ENCODE measurements around the gene CHST11. TPM values are rescaled to one million over a fixed set of nuclear protein-coding genes. Genes with fewer than 3 reads are reported as not detected.
A peak's percentile ranks its signal among the peaks of the same experiment; 100 is the strongest.

The CHST11 gene
- total RNA-seq, 2 experiments from 2014 or later = 39.3 to 45.3 TPM

DNA sequence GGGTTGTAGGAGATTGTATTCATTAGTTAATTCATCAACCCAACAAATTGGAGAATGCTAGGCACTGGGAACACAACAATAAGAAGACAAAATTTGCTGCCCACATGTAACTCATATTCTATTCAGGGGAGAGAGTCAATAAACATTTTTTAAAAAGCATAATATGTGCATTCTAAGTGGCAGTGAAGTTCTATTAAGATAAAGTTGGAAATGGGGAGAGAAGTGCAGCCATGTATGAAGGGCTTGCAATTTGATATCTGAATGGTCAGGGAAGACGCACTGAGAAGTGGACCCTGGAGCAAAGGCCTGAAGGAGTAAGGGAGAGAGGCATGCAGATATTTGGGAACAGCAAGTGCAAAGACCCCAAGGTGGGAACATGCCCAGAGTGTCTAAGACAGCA lies 40.2 kb upstream of the CHST11 start:
- H3K4me1 Mint-ChIP-seq (ENCODE audit: low read depth) = peaks cover 20% of the 10 kb centered on the region
- H3K36me3 Mint-ChIP-seq (ENCODE audit: low read depth) = peaks cover under 1% of the 10 kb centered on the region
- no peaks in the 10 kb centered on the region for H3K27me3 Mint-ChIP-seq (ENCODE audit: low read depth)
- no peaks in the 10 kb centered on the region for H3K9me3 Mint-ChIP-seq
- CTCF ChIA-PET = interaction anchor here (0.6 kb wide), 1 partner anchor 401 kb away, joined by 3 read pairs; no protein-coding TSS in a partner anchor
- DNase-seq = no peak
- no peak overlapping the region for H3K4me3 Mint-ChIP-seq
- no peak overlapping the region for H3K27ac Mint-ChIP-seq
- intact Hi-C loops (cut with micrococcal nuclease) = no loop called here

DNA sequence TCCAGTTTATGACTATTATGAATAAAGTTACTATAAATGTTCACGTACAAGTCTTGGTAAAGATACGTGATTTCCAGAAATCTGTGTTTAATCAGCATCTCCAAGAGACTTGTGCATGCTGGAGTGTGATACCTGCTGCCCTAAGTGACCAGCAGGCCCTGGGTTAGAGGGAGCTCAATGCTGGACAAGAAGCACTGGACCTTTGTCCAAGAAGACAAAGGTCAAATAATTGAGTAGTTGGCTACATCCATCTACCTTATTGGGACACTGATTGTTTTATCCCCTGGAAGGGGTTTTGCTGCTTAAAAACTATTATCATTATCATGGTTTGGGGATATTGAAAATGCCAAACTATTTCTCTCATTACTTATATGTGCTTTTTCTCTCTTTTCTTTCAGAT lies 37.0 kb upstream of the CHST11 start:
- no peaks in the 10 kb centered on the region for H3K36me3 Mint-ChIP-seq (ENCODE audit: low read depth)

DNA sequence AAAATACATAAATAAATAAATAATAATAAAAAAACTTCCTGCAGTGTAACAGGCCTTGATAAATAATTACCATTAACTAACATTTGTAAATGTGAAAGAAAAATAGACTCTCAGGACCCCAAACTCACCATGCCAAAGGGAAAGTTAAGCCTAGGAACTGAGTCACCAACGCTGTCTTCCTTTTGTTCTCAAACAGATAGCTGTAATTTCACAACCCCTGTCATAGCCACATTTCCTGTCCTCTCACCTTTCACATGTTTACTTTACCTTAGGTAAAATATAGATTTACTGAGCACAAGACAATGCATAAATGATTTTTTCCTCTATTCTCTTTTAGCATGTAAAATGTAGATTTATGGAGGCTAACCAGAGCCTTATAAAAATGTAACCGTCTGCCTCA lies 35.9 kb upstream of the CHST11 start:
- no peaks in the 10 kb centered on the region for H3K36me3 Mint-ChIP-seq (ENCODE audit: low read depth)
- DNase-seq = peak; percentile 42
- H3K4me1 Mint-ChIP-seq (ENCODE audit: low read depth) = peaks cover 7% of the 10 kb centered on the region
- intact Hi-C loops (cut with micrococcal nuclease) = loop anchor here (2.0 to 5.0 kb wide), 3 partner anchors 42 to 78 kb away; no protein-coding TSS in a partner anchor
- H3K27me3 Mint-ChIP-seq (ENCODE audit: low read depth) = no peaks in the 10 kb centered on the region
- CTCF ChIA-PET = interaction anchor here (1.0 kb wide), 1 partner anchor 39 kb away, joined by 3 read pairs; no protein-coding TSS in a partner anchor
- H3K9me3 Mint-ChIP-seq = peaks cover 9% of the 10 kb centered on the region
- H3K4me3 Mint-ChIP-seq = no peak overlapping the region
- no peak overlapping the region for H3K27ac Mint-ChIP-seq

More for the DNA sequence above, 37.0 kb upstream of the CHST11 start:
- no peak for DNase-seq
- H3K27me3 Mint-ChIP-seq (ENCODE audit: low read depth) = no peaks in the 10 kb centered on the region
- intact Hi-C loops (cut with micrococcal nuclease) = loop anchor here (2.0 to 5.0 kb wide), 3 partner anchors 43 to 79 kb away; no protein-coding TSS in a partner anchor
- peaks cover 7% of the 10 kb centered on the region for H3K4me1 Mint-ChIP-seq (ENCODE audit: low read depth)
- CTCF ChIA-PET = no interaction called here
- H3K4me3 Mint-ChIP-seq = no peak overlapping the region
- H3K9me3 Mint-ChIP-seq = peaks cover 9% of the 10 kb centered on the region
- H3K27ac Mint-ChIP-seq = no peak overlapping the region

DNA sequence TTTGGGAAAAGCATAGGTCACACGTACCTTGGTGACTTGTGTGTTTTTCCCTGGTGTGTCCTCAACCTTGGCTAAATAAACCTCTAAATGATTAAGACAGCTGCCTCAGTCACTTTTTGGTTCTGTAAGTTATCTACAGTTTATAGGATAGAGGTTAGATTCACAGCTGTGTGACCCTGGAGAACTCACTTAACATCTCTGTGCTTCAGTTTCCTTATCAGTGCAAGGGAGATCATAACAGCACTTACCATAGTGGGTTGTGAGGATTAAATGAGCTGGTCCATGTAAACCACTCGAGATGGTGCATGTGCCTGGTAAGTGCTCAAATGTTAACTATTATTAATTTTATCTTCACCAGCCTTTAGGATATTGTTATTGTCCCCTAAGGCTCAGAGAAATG lies 35.4 kb upstream of the CHST11 start:
- Mint-ChIP-seq H3K9me3 (peaks cover 9% of the 10 kb centered on the region), H3K27ac (no peak overlapping the region), H3K27me3 (ENCODE audit: low read depth) (no peaks in the 10 kb centered on the region), H3K36me3 (ENCODE audit: low read depth) (no peaks in the 10 kb centered on the region), H3K4me1 (ENCODE audit: low read depth) (peaks cover 7% of the 10 kb centered on the region), H3K4me3 (no peak overlapping the region)
- CTCF ChIA-PET = interaction anchor here (0.7 to 1.0 kb wide), 2 partner anchors 23 to 40 kb away, joined by 3 read pairs; no protein-coding TSS in a partner anchor
- DNase-seq = no peak
- intact Hi-C loops (cut with micrococcal nuclease) = loop anchor here (2.0 to 5.0 kb wide), 3 partner anchors 41 to 77 kb away; no protein-coding TSS in a partner anchor

- H3K4me1 Mint-ChIP-seq (ENCODE audit: low read depth) = peaks cover 9% of the 10 kb centered on the region
- H3K36me3 Mint-ChIP-seq (ENCODE audit: low read depth) = no peaks in the 10 kb centered on the region
- no peak overlapping the region for H3K4me3 Mint-ChIP-seq
- CTCF ChIA-PET = interaction anchor here (0.6 kb wide), 2 partner anchors 368 to 599 kb away, joined by 3 to 4 read pairs; no protein-coding TSS in a partner anchor
- H3K9me3 Mint-ChIP-seq = peaks cover 9% of the 10 kb centered on the region
- H3K27ac Mint-ChIP-seq = no peak overlapping the region
- intact Hi-C loops (cut with micrococcal nuclease) = loop anchor here (5.0 kb wide), 1 partner anchor 65 kb away; no protein-coding TSS in a partner anchor
- DNase-seq = no peak
- H3K27me3 Mint-ChIP-seq (ENCODE audit: low read depth) = no peaks in the 10 kb centered on the region
Measured at GRCh38 chr12:104422441-104422840, 34.3 kb upstream of the CHST11 start.

DNA sequence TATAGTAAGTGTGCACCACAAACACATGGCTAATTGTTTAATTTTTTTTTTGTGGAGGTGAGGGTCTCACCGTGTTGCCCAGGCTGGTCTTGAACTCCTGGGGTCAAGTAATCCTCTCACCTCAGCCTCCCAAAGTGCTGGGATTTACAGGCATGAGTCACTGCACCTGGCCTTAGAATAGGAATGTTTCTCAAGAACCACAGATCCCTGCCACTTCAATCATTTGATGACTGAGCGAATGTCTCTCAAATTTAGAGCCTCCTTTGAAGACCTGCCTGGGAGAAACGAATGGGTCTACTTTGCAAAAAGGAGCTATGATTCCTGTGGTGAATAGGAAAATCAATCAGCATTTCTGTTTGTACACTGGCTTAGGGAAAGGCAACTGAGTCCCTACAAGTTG lies 33.5 kb upstream of the CHST11 start:
- Mint-ChIP-seq H3K27me3 (ENCODE audit: low read depth) (no peaks in the 10 kb centered on the region), H3K27ac (no peak overlapping the region), H3K4me3 (no peak overlapping the region), H3K4me1 (ENCODE audit: low read depth) (peaks cover 12% of the 10 kb centered on the region), H3K36me3 (ENCODE audit: low read depth) (no peaks in the 10 kb centered on the region), H3K9me3 (peaks cover 12% of the 10 kb centered on the region)
- DNase-seq = no peak
- intact Hi-C loops (cut with micrococcal nuclease) = loop anchor here (5.0 kb wide), 1 partner anchor 64 kb away; no protein-coding TSS in a partner anchor
- CTCF ChIA-PET = interaction anchor here (0.6 kb wide), 1 partner anchor 598 kb away, joined by 3 read pairs; no protein-coding TSS in a partner anchor

GRCh38 chr12:104423809-104424208 lies 32.9 kb upstream of the CHST11 start:
- Mint-ChIP-seq H3K4me3 (no peak overlapping the region), H3K4me1 (ENCODE audit: low read depth) (peaks cover 12% of the 10 kb centered on the region), H3K36me3 (ENCODE audit: low read depth) (no peaks in the 10 kb centered on the region), H3K27me3 (ENCODE audit: low read depth) (no peaks in the 10 kb centered on the region), H3K27ac (no peak overlapping the region), H3K9me3 (peaks cover 14% of the 10 kb centered on the region)
- DNase-seq = no peak
- intact Hi-C loops (cut with micrococcal nuclease) = loop anchor here (5.0 kb wide), 1 partner anchor 63 kb away; no protein-coding TSS in a partner anchor
- CTCF ChIA-PET = no interaction called here

GRCh38 chr12:104424955-104425354 lies 31.8 kb upstream of the CHST11 start:
- Mint-ChIP-seq H3K4me1 (ENCODE audit: low read depth) (peaks cover 12% of the 10 kb centered on the region), H3K27me3 (ENCODE audit: low read depth) (no peaks in the 10 kb centered on the region), H3K36me3 (ENCODE audit: low read depth) (no peaks in the 10 kb centered on the region), H3K4me3 (no peak overlapping the region), H3K9me3 (peaks cover 14% of the 10 kb centered on the region), H3K27ac (no peak overlapping the region)
- DNase-seq = no peak
- intact Hi-C loops (cut with micrococcal nuclease) = loop anchor here (5.0 kb wide), 1 partner anchor 62 kb away; no protein-coding TSS in a partner anchor
- CTCF ChIA-PET = no interaction called here

DNA sequence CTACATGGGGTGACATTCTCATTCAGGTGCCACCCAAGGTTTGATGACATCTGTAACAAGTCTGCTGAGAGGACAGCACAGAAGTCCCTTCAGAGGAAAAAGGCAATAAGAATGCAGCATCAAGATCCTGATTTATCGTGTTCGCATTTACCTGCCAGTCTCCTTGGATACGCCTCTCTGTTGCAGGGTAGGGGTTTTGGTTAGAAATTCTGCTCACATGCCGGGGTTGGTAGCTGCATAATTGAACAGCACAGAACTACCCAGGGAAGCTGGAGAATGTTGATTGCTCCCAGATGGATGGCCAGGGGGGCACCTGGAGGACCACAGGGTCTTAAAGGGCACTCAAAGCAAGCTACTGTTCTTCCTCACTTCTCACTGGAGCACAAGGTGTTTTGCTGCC lies 31.1 kb upstream of the CHST11 start:
- no peaks in the 10 kb centered on the region for H3K36me3 Mint-ChIP-seq (ENCODE audit: low read depth)
- H3K4me3 Mint-ChIP-seq = no peak overlapping the region
- peaks cover 12% of the 10 kb centered on the region for H3K4me1 Mint-ChIP-seq (ENCODE audit: low read depth)
- peaks cover 14% of the 10 kb centered on the region for H3K9me3 Mint-ChIP-seq
- H3K27ac Mint-ChIP-seq = no peak overlapping the region
- intact Hi-C loops (cut with micrococcal nuclease) = no loop called here
- DNase-seq = no peak
- H3K27me3 Mint-ChIP-seq (ENCODE audit: low read depth) = no peaks in the 10 kb centered on the region
- CTCF ChIA-PET = interaction anchor here (0.9 kb wide), 1 partner anchor 44 kb away, joined by 3 read pairs; no protein-coding TSS in a partner anchor

GRCh38 chr12:104426926-104427546 lies 29.7 kb upstream of the CHST11 start:
- CTCF ChIA-PET = interaction anchor here (0.6 kb wide), 1 partner anchor 199 kb away, joined by 3 read pairs; no protein-coding TSS in a partner anchor
- Mint-ChIP-seq H3K27ac (no peak overlapping the region), H3K4me3 (no peak overlapping the region), H3K27me3 (ENCODE audit: low read depth) (no peaks in the 10 kb centered on the region), H3K9me3 (peaks cover 12% of the 10 kb centered on the region), H3K36me3 (ENCODE audit: low read depth) (no peaks in the 10 kb centered on the region), H3K4me1 (ENCODE audit: low read depth) (peaks cover 4% of the 10 kb centered on the region)
- no peak for DNase-seq
- intact Hi-C loops (cut with micrococcal nuclease) = no loop called here

- H3K4me3 Mint-ChIP-seq = no peak overlapping the region
- H3K4me1 Mint-ChIP-seq (ENCODE audit: low read depth) = peaks cover 4% of the 10 kb centered on the region
- peaks cover 8% of the 10 kb centered on the region for H3K9me3 Mint-ChIP-seq
- no peaks in the 10 kb centered on the region for H3K27me3 Mint-ChIP-seq (ENCODE audit: low read depth)
- DNase-seq = no peak
- no peak overlapping the region for H3K27ac Mint-ChIP-seq
- intact Hi-C loops (cut with micrococcal nuclease) = no loop called here
- no peaks in the 10 kb centered on the region for H3K36me3 Mint-ChIP-seq (ENCODE audit: low read depth)
- CTCF ChIA-PET = no interaction called here
Measured at GRCh38 chr12:104427547-104427938, 29.2 kb upstream of the CHST11 start.

DNA sequence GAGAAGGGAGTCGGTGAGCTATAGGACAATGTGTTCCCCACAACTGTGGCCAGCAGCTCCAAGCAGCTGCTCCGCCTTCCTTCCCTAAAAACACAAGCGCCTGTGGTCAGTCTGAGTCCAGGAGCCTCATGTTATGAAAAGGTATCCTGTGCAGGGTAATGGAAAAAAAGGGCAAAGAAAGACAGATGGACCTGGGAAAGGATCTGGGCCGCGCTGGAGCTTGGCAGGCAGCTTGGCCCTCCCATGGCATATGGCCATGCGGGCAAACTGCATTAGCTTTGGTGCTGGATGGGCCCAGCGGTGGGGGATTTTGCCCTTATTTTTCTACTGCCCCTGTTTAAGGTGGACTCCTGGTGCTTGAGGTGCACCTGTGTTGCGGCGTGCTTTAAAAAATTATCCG lies 23.7 kb upstream of the CHST11 start:
- H3K27me3 Mint-ChIP-seq (ENCODE audit: low read depth) = no peaks in the 10 kb centered on the region
- H3K27ac Mint-ChIP-seq = no peak overlapping the region
- H3K36me3 Mint-ChIP-seq (ENCODE audit: low read depth) = no peaks in the 10 kb centered on the region

DNA sequence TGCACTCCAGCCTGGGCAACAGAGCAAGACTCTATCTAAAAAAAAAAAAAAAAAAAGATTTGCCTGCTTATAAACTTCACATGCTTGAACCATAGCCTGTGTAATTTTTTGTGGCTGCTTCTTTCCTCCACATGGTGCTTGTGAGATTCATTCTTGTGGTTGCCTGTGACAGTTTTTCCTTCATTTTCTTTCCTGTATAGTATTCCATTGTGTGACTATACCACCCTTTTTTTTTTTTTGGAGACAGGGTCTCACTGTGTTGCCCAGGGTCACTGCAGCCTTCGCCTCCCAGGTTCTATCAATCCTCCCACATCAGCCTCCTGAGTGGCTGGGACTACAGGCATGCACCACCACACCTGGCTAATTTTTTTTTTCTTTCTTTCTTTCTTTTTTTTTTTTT lies 22.6 kb upstream of the CHST11 start:
- CTCF ChIA-PET = no interaction called here
- Mint-ChIP-seq H3K4me1 (ENCODE audit: low read depth) (peaks cover 2% of the 10 kb centered on the region), H3K9me3 (no peaks in the 10 kb centered on the region), H3K27ac (no peak overlapping the region), H3K36me3 (ENCODE audit: low read depth) (no peaks in the 10 kb centered on the region), H3K4me3 (no peak overlapping the region), H3K27me3 (ENCODE audit: low read depth) (no peaks in the 10 kb centered on the region)
- intact Hi-C loops (cut with micrococcal nuclease) = no loop called here
- no peak for DNase-seq

More for the DNA sequence above, 23.7 kb upstream of the CHST11 start:
- peaks cover 2% of the 10 kb centered on the region for H3K4me1 Mint-ChIP-seq (ENCODE audit: low read depth)
- CTCF ChIA-PET = no interaction called here
- DNase-seq = no peak
- H3K9me3 Mint-ChIP-seq = peaks cover 4% of the 10 kb centered on the region
- intact Hi-C loops (cut with micrococcal nuclease) = no loop called here
- no peak overlapping the region for H3K4me3 Mint-ChIP-seq
